A673 (cell line): ENCODE data around the gene ABHD1.

Experiments
- EZH2 ChIP-seq: fragments of 200-600 bp; sonication (generic); IDR thresholded peaks from 2 replicates; pipeline ENCODE4 v1.6.1; 2017; ENCODE audit warnings: borderline replicate concordance, low read depth, mild to moderate bottlenecking, mixed read lengths, antibody characterized with exemption, low read length; ENCODE audit not compliant: poor library complexity, severe bottlenecking
- TF ChIP-seq, protein P1 (sequence below): fragments of 300-800, 200-600 bp; sonication (generic); conservative IDR thresholded peaks from 2 replicates; pipeline ENCODE4 v1.5.1; 2017; ENCODE audit warnings: low read depth, mild to moderate bottlenecking, antibody characterized with exemption, low read length, moderate library complexity, mixed read lengths

DNA sequence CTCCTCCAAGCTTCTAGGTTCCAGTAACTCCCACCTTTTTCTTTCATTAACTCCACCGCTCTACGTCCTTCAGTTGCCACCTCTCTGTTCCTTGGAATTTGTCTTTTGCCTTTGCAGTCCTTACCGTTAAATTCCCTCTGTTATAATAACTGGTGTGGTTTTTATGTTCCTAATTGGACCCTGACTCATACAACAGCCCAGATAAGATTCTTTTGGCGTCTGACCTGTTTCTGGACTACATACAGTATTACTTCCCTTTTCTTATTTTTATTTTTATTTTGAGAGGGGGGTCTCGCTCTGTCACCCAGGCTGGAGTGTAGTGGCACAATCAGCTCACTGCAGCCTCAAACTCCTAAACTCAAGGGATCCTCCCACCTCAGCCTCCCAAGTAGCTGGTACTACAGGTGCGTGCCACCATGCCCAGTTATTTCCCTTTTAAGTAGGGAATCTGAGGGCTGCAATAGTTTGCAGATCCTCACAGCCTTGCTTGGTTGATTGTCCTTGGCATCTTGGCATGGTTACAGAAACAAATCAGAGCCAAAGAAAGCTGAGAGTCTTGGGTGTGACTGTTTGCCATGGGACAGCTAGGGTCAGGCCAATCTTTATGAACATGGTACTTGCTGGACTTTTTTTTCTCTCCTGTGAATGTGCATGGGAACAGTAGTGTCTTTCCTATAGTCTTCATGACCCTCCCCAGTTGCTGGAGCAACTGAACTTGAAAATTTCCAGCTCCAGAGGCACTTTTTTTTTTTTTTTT lies 47.1 kb downstream of the ABHD1 start:
- TF ChIP-seq, protein P1, sequence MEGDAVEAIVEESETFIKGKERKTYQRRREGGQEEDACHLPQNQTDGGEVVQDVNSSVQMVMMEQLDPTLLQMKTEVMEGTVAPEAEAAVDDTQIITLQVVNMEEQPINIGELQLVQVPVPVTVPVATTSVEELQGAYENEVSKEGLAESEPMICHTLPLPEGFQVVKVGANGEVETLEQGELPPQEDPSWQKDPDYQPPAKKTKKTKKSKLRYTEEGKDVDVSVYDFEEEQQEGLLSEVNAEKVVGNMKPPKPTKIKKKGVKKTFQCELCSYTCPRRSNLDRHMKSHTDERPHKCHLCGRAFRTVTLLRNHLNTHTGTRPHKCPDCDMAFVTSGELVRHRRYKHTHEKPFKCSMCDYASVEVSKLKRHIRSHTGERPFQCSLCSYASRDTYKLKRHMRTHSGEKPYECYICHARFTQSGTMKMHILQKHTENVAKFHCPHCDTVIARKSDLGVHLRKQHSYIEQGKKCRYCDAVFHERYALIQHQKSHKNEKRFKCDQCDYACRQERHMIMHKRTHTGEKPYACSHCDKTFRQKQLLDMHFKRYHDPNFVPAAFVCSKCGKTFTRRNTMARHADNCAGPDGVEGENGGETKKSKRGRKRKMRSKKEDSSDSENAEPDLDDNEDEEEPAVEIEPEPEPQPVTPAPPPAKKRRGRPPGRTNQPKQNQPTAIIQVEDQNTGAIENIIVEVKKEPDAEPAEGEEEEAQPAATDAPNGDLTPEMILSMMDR, result no peak
- no peak for TF ChIP-seq EZH2
